Fibroblast of mammary gland (primary cell): ENCODE data around the gene C11orf24.

Experiments used
- DNase-seq: peaks from one replicate; pipeline ENCODE4 v3.0.0-alpha.2; 2010; ENCODE audit warnings: low read depth
- H3K4me3 ChIP-seq: 2 replicates; pipeline ENCODE4 v1.5.1; 2011; ENCODE audit warnings: low read depth, mild to moderate bottlenecking, low read length, moderate library complexity; ENCODE audit not compliant: control insufficient read depth
- CTCF ChIP-seq: conservative IDR thresholded peaks from 2 replicates; pipeline ENCODE4 v1.5.1; 2011; ENCODE audit warnings: low read depth, low read length, inconsistent platforms; ENCODE audit not compliant: control insufficient read depth, insufficient read depth

Gene C11orf24

DNA sequence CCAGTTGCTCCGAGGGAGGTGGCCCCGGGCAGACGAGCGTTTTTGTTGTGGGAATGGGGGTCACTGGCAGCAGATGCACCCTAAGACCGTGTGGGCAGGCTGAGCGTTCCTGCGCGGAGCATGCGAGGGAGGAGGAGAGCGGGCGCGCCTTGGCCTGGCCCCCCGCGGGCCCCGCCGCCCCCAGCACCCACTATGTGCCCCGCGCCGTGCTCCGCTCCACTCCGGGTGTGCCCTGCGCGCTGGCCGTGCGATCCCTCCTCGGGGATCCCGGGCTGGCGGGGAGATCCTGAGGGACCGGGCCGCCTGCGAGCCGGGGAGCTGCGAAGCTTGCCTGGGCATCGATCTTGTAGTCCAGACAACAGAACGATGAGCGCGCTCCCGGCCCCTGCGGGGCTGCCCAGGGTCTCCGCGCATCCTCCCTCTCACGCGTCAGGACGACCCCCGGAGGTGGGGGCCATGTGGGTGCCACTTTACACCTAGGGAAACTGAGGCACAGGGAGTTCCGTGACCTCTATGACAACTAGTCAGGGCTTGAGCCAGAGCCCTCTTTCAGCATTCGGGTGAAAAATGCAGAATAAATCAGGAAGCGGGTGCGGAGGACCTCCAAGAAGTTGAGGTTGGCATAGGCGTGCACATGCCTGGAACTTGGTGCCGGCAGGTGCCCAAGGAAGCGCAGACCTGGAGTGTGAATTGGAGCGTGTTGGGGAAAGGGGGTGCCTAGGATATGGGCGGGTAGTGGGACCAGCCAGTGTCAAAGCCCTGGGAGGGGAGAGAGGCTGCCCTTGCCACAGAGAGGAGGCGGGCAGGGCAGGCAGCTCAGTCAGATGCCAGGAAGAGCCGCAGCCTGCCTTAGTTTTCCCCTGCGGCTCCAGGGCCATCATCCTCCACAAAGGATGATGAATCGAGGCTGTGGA lies 57.3 kb downstream of the C11orf24 start:
- no peak for TF ChIP-seq CTCF
- H3K4me3 ChIP-seq, result peak overlapping the region; percentile 62
- DNase-seq, result no peak

GRCh38 chr11:68213555-68214172 lies 58.1 kb downstream of the C11orf24 start:
- peak; percentile 91 for DNase-seq
- no peak for TF ChIP-seq CTCF
- H3K4me3 ChIP-seq, result peak overlapping the region; percentile 62

GRCh38 chr11:68213135-68213515 lies 58.6 kb downstream of the C11orf24 start, which contains the start of gene KMT5B:
Gene KMT5B (minus strand): TSS chr11:68213296. CDS start chr11:68190076, 23,220 bp downstream.
- TF ChIP-seq CTCF, result no peak
- H3K4me3 ChIP-seq, result peak within 1 kb of the TSS; percentile 86
- DNase-seq, result peak; percentile 52

- DNase-seq, result peak; percentile 68
- TF ChIP-seq CTCF, result no peak
- H3K4me3 ChIP-seq, result peak overlapping the region; percentile 86
Observed at GRCh38 chr11:68212421-68213134, 59.2 kb downstream of the C11orf24 start.

DNA sequence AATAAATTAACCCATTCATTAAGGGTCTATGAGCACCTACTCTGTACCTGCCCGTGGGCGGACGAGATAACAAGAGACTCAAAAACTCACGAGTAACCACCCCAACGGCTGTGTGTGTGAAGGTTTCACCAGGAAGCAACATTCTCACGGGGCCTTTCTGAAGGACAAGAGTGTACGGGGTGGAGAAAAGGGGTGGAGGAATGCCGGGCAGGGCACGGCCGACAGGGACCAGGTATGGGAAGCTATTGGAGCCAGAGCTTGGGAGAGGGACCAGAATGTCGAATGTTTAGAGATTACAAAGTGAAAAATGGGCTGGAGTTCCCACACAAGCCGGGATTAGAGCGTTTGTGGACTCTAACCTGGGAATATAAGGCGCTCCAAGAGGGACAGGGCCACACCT lies 60.2 kb downstream of the C11orf24 start:
- TF ChIP-seq CTCF, result no peak
- peak overlapping the region; percentile 86 for H3K4me3 ChIP-seq
- no peak for DNase-seq
